Amygdala (tissue), 56 donors: ENCODE results near the gene SLC39A11.
A peak's percentile ranks its signal among the peaks of the same experiment; 100 is the strongest.

ENCODE experiments used
- DNase-seq, 56 donors: peaks; one replicate each; lab custom pipeline; 2025; lab: John Stamatoyannopoulos, UW

The SLC39A11 gene

GRCh38 chr17:72985882-72986720 is 106.4 kb downstream of the SLC39A11 start:
- peak in 43 of 56 donors; percentile 10 to 76 (median 47) for DNase-seq

GRCh38 chr17:72984926-72985325 is 107.6 kb downstream of the SLC39A11 start:
- no peak for DNase-seq

GRCh38 chr17:72984145-72984925 is 108.2 kb downstream of the SLC39A11 start:
- no peak for DNase-seq

- DNase-seq, result no peak
Measured at GRCh38 chr17:72982680-72983079, 109.8 kb downstream of the SLC39A11 start.

GRCh38 chr17:72978593-72979218 is 113.8 kb downstream of the SLC39A11 start:
- no peak for DNase-seq

- no peak for DNase-seq
Measured at GRCh38 chr17:72977771-72978417, 114.6 kb downstream of the SLC39A11 start.

- DNase-seq, result peak in 20 of 56 donors; percentile 9 to 48 (median 26)
Measured at GRCh38 chr17:72976971-72977770, 115.3 kb downstream of the SLC39A11 start.

GRCh38 chr17:72975509-72975908 is 117.0 kb downstream of the SLC39A11 start:
- no peak for DNase-seq

- DNase-seq, result no peak
Measured at GRCh38 chr17:72974605-72975232, 117.8 kb downstream of the SLC39A11 start.

GRCh38 chr17:72972263-72972951 is 120.1 kb downstream of the SLC39A11 start:
- DNase-seq, result no peak

- no peak for DNase-seq
Measured at GRCh38 chr17:72971226-72971880, 121.1 kb downstream of the SLC39A11 start.

GRCh38 chr17:72970797-72971196 is 121.7 kb downstream of the SLC39A11 start:
- no peak for DNase-seq

GRCh38 chr17:72970246-72970645 is 122.2 kb downstream of the SLC39A11 start:
- DNase-seq, result peak in 9 of 56 donors; percentile 15 to 46 (median 33)

GRCh38 chr17:72969293-72969906 is 123.1 kb downstream of the SLC39A11 start:
- DNase-seq, result peak in 1 of 56 donors; percentile 22

- DNase-seq, result no peak
Measured at GRCh38 chr17:72968798-72969197, 123.7 kb downstream of the SLC39A11 start.

- no peak for DNase-seq
Measured at GRCh38 chr17:72967977-72968585, 124.4 kb downstream of the SLC39A11 start.
